Breast epithelium (tissue), 4 donors: ENCODE measurements around the gene IL18RAP. TPM values are rescaled to one million over a fixed set of nuclear protein-coding genes. Genes with fewer than 3 reads are reported as not detected.

Experiments
- DNase-seq, 2 donors: peaks; one replicate each; pipeline ENCODE4 v3.0.0-alpha.2; 2019; ENCODE audit warnings: low spot score in 2 of 2
- H3K27ac ChIP-seq, 2 donors: fragments of 200-600 bp; sonication (generic) in 1 of 2; one replicate each; pipeline ENCODE4 v1.5.1; 2016 to 2019; ENCODE audit warnings: mild to moderate bottlenecking in 1 of 2
- H3K27me3 ChIP-seq, 2 donors: fragments of 200-600 bp; sonication (generic) in 1 of 2; one replicate each; pipeline versions ENCODE4 v1.5.1 to v1.6.0; 2017 to 2019; ENCODE audit warnings: control low read depth in 1 of 2, mild to moderate bottlenecking in 1 of 2
- H3K36me3 ChIP-seq: fragments of 200-600 bp; one replicate; pipeline ENCODE4 v1.5.1; 2019
- H3K4me1 ChIP-seq, 2 donors: fragments of 200-600 bp; sonication (generic); one replicate each; pipeline ENCODE4 v1.5.1; 2016 to 2019; ENCODE audit warnings: control low read depth in 1 of 2
- H3K4me3 ChIP-seq, 3 donors: fragments of 200-600 bp; sonication (generic); 1 replicate in 2 of 3; 2 replicates in 1 of 3; pipeline ENCODE4 v1.5.1; 2016 to 2019; ENCODE audit warnings: mild to moderate bottlenecking in 3 of 3, moderate library complexity in 2 of 3
- H3K9me3 ChIP-seq, 2 donors: fragments of 200-600 bp; sonication (generic) in 1 of 2; one replicate each; pipeline ENCODE4 v1.5.1; 2016 to 2019; ENCODE audit warnings: control low read depth in 1 of 2
- POLR2A ChIP-seq: fragments of 450-650 bp; IDR thresholded peaks from one replicate; pipeline ENCODE4 v1.6.1; 2016; ENCODE audit warnings: antibody characterized with exemption, mild to moderate bottlenecking, moderate library complexity
- POLR2AphosphoS5 ChIP-seq, 3 donors: sonication (generic); formaldehyde crosslinking; IDR thresholded peaks; one replicate each; pipeline ENCODE4 v1.6.1; 2017; ENCODE audit warnings: antibody characterized with exemption in 3 of 3
- intact Hi-C: fragments of 100-400 bp; cut with DNase I; formaldehyde crosslinking; loops from one replicate; pipeline ENCODE4 v1.15.1; 2023; ENCODE audit warnings: low total_unique reads
- total RNA-seq, 3 donors: library from RNA; depleted of rRNA; stranded (reverse); fragments of >200 nt; gene quantifications; one replicate each; pipeline ENCODE4 v1.1.0, GENCODE V29; 2016
- TF ChIP-seq, protein P1 (sequence below), 3 donors: fragments of 450-650 bp; IDR thresholded peaks; one replicate each; pipeline ENCODE4 v1.5.1; 2016 to 2017; ENCODE audit warnings: antibody characterized with exemption in 3 of 3, mild to moderate bottlenecking in 3 of 3, moderate library complexity in 3 of 3

IL18RAP gene, protein sequence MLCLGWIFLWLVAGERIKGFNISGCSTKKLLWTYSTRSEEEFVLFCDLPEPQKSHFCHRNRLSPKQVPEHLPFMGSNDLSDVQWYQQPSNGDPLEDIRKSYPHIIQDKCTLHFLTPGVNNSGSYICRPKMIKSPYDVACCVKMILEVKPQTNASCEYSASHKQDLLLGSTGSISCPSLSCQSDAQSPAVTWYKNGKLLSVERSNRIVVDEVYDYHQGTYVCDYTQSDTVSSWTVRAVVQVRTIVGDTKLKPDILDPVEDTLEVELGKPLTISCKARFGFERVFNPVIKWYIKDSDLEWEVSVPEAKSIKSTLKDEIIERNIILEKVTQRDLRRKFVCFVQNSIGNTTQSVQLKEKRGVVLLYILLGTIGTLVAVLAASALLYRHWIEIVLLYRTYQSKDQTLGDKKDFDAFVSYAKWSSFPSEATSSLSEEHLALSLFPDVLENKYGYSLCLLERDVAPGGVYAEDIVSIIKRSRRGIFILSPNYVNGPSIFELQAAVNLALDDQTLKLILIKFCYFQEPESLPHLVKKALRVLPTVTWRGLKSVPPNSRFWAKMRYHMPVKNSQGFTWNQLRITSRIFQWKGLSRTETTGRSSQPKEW
- 1 to 10 TPM; 1.4 to 2.9 (median 2.3) TPM for total RNA-seq

- H3K4me3 ChIP-seq, result no peak within 1 kb of the TSS
- TF ChIP-seq POLR2A, result no peak
- no peak for TF ChIP-seq POLR2AphosphoS5 (IDR thresholded peaks at IDR 0.05)
- TF ChIP-seq, protein P1, sequence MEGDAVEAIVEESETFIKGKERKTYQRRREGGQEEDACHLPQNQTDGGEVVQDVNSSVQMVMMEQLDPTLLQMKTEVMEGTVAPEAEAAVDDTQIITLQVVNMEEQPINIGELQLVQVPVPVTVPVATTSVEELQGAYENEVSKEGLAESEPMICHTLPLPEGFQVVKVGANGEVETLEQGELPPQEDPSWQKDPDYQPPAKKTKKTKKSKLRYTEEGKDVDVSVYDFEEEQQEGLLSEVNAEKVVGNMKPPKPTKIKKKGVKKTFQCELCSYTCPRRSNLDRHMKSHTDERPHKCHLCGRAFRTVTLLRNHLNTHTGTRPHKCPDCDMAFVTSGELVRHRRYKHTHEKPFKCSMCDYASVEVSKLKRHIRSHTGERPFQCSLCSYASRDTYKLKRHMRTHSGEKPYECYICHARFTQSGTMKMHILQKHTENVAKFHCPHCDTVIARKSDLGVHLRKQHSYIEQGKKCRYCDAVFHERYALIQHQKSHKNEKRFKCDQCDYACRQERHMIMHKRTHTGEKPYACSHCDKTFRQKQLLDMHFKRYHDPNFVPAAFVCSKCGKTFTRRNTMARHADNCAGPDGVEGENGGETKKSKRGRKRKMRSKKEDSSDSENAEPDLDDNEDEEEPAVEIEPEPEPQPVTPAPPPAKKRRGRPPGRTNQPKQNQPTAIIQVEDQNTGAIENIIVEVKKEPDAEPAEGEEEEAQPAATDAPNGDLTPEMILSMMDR (IDR thresholded peaks at IDR 0.05), result no peak
- no peaks in the 10 kb centered on the region for H3K36me3 ChIP-seq
- DNase-seq, result no peak
- intact Hi-C loops, result no loop called here
- H3K27ac ChIP-seq, result no peak within 1 kb of the TSS
- no peaks in the 10 kb centered on the region for H3K9me3 ChIP-seq
- peaks cover 0 to 5% of the 10 kb centered on the region in 2 donors for H3K27me3 ChIP-seq
- H3K4me1 ChIP-seq, result no peaks in the 10 kb centered on the region
Observed at GRCh38 chr2:102422910-102423309, at the start of gene IL18RAP. Gene IL18RAP, plus strand, starts transcription at chr2:102423160. Its CDS starts 118 bp downstream, at chr2:102423278.

DNA sequence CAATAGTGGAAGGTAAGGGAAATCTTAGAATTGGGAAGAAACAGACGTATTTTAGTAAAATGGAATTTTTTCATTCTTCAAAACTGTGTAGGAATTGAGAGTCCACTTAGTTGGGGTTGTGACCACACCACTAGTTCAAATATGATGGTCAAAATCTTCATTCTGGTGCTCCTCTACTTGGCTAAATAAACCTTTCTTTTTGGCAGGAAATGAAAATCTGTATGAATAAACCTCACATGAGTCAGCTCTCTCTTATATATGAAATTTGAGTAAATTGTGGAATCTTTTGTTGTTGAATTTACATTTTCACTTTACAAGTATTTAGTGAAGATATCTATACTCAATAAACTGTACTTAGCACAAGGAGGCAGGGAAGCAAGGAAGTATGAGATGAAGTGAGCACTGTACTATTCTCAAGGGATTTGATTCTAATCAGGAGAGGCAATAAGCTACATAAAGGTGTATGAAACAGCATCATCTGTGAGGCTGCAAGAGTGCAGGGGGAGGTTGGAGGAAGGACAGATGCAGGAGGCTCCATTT lies 46.8 kb upstream of the IL18RAP start:
- Histone ChIP-seq H3K4me1 (no peaks in the 10 kb centered on the region), H3K27ac (no peak overlapping the region), H3K4me3 (no peak overlapping the region), H3K27me3 (no peaks in the 10 kb centered on the region), H3K36me3 (no peaks in the 10 kb centered on the region), H3K9me3 (no peaks in the 10 kb centered on the region)
- intact Hi-C loops, result no loop called here
- TF ChIP-seq POLR2AphosphoS5 (IDR thresholded peaks at IDR 0.05), result no peak
- no peak for TF ChIP-seq POLR2A
- TF ChIP-seq, protein P1 (IDR thresholded peaks at IDR 0.05), result no peak
- no peak for DNase-seq

GRCh38 chr2:102383722-102384121 lies 39.2 kb upstream of the IL18RAP start:
- Histone ChIP-seq H3K4me3 (no peak overlapping the region), H3K9me3 (peaks cover 0 to 22% of the 10 kb centered on the region in 2 donors), H3K4me1 (no peaks in the 10 kb centered on the region), H3K27ac (no peak overlapping the region), H3K27me3 (no peaks in the 10 kb centered on the region), H3K36me3 (no peaks in the 10 kb centered on the region)
- intact Hi-C loops, result no loop called here
- DNase-seq, result no peak
- TF ChIP-seq POLR2AphosphoS5 (IDR thresholded peaks at IDR 0.05) (no peak), POLR2A (no peak)
- TF ChIP-seq, protein P1 (IDR thresholded peaks at IDR 0.05), result no peak

- Histone ChIP-seq H3K9me3 (peaks cover 0 to 22% of the 10 kb centered on the region in 2 donors), H3K27ac (no peak overlapping the region), H3K36me3 (no peaks in the 10 kb centered on the region), H3K4me1 (no peaks in the 10 kb centered on the region), H3K4me3 (no peak overlapping the region), H3K27me3 (no peaks in the 10 kb centered on the region)
- TF ChIP-seq POLR2A (no peak), POLR2AphosphoS5 (IDR thresholded peaks at IDR 0.05) (no peak)
- TF ChIP-seq, protein P1 (IDR thresholded peaks at IDR 0.05), result no peak
- intact Hi-C loops, result no loop called here
- DNase-seq, result no peak
Observed at GRCh38 chr2:102385522-102385921, 37.4 kb upstream of the IL18RAP start.

- no peak for TF ChIP-seq POLR2AphosphoS5 (IDR thresholded peaks at IDR 0.05)
- no peak for DNase-seq
- intact Hi-C loops, result no loop called here
- Histone ChIP-seq H3K27me3 (no peaks in the 10 kb centered on the region), H3K27ac (no peak overlapping the region), H3K4me1 (no peaks in the 10 kb centered on the region), H3K9me3 (peaks cover 0 to 22% of the 10 kb centered on the region in 2 donors), H3K4me3 (no peak overlapping the region), H3K36me3 (no peaks in the 10 kb centered on the region)
Observed at GRCh38 chr2:102386004-102386403, 37.0 kb upstream of the IL18RAP start.
